ENCODE results near the gene CCSER1.
"Not testable (repeated sequence)": the region's sequence is repeated elsewhere in the genome, so short reads cannot be mapped to it uniquely, and the experiment has no call there.

The CCSER1 gene

DNA sequence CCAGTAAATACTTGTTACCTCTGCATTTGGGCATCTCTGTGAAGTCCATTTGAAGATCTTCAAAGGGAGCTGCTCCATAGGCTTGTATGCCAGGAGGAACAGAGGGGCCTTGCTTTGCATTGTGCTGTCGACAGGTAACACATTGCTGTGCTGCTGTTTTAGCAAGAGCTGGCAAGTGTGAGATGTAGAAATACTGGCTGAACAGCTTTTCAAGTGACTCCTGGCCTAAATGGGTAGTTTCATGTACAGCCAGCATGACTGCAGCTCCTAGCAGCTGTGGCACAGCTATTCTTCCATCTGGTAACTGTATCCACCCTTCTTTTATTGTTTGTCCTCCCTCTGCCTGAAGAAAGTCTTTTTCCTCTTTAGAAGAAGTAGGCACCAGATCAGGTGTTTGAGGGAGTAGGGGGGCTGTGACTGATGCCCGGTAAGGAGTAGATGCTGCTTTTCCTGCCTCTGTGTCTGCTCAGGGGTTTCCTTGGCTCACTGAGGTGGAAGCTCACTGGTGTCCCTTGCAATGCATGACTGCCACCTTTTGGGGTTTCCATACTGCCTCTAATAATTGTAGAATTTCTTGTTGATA lies 965.3 kb downstream of the CCSER1 start:
- no peak for DNase-seq

DNA sequence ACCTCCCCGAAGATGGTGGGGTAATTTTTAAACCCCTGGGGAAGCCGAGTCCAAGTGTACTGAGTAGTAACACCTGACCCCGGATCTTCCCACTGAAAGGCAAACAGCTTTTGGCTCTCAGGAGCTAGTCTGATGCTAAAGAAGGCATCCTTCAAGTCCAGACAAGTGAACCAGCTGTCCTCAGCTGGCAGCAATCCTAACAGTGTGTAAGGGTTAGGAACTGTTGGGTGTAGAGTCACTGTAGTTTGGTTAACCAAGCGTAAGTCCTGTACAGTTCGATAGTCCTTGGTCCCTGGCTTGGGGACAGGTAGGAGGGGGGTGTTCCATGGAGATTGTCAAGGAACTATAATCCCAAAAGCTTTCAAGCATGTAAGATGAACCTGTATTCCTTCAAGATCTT lies 967.0 kb downstream of the CCSER1 start:
- not testable (repeated sequence) for DNase-seq

DNA sequence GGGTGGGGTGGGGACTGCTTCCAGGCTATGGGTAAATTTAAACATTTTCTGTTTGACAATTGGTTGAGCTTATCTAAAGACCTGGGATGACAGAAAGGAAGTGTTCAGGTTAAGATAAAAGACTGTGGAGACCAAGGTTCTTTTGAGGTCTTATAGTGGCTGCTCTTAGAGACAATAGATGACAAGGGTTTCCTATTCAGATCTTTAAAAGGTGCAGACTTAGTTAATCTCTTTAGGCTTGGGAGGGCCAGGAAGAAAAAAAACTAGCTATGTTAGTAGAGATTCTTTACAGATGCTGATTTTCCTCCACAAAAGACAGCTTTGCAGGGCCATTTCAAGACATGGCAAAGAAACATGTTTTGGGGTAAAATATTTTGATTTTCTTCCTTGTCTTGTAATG lies 972.5 kb downstream of the CCSER1 start:
- DNase-seq = no peak

DNA sequence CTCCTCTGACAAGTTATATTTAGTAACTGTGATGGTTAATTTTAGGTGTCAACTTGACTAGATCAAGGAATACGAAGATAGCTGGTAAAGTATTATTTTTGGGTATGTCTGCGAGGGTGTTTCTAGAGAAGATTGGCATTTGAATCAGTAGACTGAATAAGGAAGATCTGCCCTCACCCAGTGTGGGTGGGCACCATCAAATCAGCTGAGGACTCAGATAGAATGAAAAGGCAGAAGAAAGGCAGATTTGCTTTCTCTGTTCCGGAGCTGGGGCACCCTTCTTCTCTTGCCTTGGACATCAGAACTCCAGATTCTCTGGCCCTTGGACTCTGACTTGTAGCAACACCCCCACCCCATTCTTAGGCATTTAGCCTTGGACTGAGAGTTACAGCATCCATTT lies 981.6 kb downstream of the CCSER1 start:
- no peak for DNase-seq

DNA sequence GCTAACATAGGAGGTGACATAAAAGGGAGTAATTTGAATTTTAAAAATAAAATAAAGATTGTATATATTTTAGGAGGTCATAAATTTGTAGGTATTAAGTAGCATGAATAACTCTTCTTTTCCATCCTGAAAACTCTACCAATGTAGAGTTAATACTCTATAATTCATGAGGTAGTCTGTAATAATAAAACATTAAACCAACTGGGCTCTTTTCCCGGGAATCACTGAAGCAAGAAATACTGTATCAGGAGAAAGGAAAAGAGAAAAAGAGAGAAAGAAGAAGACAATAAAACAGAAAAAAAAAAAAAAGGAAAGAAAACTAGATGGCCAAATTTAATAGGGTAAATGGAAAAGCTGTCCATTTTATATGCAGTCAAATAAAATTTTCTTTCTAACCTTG lies 984.4 kb downstream of the CCSER1 start:
- DNase-seq = no peak

DNA sequence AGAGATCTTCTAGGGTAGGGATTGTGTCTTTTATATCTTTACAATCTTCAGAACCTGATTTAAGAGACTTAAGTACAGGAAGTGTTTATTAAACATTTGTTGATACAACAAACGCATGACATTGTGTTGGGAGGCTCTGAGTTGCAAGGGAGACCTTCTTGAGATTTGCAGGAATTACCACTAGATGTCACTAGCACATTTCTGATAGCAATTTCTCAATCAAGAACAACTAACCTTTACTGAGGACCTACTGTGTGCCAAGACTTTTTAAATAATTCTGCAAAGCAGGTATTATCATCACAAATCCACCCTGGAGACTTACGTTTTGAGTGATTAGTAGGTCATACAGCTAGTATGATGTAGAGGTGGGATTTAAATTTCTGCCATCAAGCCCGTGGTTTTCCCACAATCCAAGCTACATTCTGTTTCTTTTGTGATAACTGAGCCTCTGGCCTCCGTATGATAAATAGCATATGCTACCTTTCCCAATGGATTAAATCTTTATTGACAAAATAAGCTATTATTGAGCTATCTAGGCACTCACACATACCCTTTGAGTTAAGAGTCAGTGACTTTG lies 986.0 kb downstream of the CCSER1 start:
- DNase-seq = no peak

DNA sequence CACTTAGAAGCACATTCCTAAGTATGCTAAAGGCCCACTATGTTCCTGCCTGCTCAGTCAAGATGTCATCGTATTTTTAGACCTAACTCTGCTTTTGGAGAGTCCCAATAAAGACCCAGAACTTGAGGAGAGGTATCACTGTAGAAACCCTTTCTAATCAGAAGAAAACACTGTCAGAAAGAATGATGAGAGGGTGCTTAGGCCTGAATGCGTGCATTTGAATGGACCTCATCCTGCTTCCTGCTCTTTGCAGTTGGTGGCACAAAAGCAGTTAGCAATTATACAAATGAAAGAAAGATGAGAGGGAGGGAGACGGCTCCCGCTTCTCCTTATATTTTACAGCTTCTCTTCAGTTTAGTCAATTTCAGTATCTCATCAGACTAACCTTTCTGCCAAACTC lies 987.2 kb downstream of the CCSER1 start:
- no peak for DNase-seq

DNA sequence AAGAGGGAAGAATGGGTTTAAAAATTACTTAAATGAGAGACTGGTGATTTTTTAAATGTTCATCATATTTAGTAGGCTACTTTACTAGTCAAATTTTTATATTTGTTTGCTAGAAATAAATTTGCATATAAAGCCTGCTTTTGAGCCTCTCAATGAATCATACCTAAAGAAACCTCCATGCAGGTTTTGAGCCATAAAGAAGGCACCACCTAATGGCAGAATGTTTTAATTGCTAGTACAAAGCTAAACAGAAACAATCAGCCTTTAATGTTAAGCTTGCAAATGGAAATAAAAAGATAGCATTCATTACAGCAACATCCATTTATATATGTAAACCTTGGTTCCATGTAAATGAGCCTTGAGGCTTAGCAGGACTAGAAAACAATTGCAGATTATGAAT lies 989.7 kb downstream of the CCSER1 start:
- no peak for DNase-seq

DNA sequence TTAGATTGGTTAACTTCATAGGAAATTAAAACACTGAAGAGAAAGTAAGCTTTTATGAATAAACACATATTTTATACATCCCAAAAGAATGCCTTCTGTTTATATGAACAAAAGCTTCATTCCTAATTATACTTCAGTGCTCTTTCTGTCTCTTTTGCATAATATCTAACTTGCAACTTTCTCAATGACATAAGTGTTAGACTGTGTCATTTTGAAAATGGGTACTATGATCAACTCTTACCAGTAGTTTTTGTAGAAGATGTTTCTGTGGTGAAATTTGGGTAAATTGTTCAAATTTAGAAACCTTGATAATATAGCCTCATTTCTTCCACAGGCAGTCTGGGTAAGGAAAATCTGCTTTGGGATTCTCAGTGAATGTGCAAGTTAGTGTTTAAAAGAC lies 991.4 kb downstream of the CCSER1 start:
- DNase-seq = no peak

DNA sequence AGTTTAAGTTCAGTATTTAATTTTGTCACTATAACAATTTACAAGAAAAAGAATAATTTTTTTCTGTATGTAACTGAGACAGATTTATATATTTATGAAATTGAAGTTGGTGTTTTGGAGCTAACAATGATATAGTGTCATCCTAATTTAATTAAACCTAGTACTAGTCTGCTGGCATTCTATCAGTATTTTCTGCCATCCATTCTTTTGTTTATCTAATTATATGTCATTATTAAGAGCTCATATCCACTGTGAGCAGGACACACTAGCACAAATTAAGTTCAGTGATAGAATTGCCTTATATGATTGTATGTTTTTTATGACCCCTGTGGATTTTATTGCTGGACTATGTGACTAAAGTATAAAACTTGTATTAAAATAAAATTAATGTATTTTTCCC lies 996.5 kb downstream of the CCSER1 start:
- no peak for DNase-seq

DNA sequence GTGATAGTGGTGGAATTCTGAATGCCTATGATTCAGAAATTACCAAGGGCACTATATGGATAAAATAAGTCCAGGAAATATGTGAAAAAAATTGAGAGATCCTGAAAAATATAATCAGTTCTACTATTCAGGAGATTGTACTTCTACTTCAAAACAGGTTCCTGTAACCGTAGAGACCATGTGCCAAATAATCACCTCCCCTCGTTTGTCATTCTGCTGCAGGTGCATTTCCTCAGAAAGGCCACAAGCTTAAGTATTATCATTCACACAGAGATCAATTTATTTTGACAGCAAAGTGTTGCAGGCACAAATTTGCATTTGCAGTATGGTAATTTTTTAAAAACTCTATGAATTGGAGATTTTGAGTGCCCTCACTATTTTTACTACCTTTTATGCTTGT lies 1000.0 kb downstream of the CCSER1 start:
- no peak for DNase-seq

DNA sequence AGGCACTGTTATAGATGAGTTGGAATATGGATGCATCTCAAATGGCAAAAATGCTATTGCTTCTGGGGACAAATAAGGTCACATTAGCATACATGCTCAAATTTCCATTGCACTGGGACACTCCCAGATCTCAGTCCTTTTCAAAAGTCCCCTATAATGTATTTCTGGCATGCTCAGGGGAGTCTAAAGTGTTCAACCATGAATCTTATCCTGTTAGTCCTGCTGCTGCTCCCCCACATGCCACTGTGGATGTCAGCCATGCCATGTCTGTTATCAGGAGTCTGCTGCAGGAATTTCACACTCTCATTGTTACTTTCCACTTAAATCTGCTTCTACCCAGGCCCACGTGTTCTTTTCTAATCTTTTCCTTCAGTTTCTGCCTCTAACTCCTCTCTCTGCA lies 1000.6 kb downstream of the CCSER1 start:
- DNase-seq = no peak

DNA sequence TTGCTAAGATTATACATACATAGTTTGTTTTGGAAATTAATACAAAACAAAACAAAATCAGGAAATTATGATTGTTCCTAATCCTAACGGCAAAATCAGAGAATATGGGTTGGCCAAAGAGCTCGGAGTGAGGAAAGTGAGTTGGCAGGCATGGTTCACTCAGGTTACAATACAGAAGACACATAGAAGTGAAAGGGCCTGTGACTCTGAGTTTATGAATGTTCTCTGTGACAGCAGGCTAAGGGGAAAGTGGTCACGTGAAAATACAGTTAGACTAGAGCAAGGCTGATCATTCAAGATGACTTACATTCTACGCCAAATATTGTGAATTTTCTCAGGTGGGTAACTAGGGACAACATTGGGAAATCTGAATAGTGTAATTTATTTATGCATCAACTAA lies 1001.3 kb downstream of the CCSER1 start:
- DNase-seq = no peak

DNA sequence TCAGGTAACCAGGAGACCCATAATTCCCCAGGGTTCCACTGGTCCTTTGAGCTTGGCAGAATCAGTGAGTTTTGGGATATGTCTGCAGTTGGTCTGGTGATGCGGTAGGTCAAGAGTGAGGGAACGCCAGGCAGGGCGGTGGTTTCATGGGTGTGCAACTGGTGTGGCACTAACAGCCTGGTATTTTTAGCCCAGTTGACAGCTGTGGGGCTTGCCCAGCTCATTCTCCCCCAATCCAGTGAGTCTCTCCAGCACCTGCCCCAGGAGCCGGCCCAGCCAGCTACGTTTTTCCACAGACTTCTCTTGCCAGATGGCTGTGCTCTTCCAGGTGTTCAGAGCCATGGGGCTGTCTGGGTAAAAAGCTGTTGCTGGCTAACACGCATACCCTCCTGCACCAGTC lies 1019.9 kb downstream of the CCSER1 start:
- no peak for DNase-seq

DNA sequence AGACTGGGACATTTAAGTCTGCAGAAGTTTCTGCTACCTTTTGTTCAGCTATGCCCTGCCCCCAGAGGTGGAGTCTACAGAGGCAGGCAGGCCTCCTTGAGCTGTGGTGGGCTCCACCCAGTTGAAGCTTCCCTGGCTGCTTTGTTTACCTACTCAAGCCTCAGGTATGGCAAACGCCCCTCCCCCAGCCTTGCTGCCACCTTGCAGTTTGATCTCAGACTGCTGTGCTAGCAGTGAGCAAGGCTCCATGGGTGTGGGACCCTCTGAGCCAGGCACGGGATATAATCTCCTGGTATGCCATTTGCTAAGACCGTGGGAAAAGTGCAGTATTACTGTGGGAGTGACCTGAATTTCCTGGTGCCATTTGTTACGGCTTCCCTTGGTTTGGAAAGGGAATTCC lies 1026.8 kb downstream of the CCSER1 start:
- DNase-seq = not testable (repeated sequence)

DNA sequence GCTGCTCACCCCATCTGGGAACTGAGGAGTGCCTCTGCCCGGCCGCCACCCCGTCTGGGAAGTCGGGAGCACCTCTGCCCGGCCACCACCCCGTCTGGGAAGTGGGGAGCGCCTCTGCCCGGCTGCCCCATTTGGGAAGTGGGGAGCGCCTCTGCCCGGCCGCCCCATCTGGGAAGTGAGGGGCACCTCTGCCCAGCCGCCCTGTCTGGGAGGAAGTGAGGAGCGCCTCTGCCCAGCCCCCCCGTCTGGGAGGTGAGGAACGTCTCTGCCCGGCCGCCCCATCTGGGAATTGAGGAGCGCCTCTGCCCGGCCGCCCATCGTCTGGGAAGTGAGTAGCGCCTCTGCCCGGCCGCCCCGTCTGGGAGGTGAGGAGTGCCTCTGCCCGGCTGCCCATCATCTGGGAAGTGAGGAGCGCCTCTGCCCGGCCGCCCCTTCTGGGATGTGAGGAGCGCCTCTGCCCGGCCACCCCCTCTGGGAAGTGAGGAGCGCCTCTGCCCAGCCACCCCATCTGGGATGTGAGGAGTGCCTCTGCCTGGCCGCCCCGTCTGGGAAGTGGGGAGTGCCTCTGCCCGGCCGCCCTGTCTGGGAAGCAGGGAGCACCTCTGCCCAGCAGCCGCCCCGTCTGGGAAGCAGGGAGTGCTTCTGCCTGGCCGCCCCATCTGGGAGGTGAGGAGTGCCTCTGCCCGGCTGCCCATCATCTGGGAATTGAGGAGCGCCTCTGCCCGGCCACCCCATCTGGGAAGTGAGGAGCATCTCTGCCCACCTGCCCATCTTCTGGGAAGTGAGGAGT lies 1040.9 kb downstream of the CCSER1 start:
- not testable (repeated sequence) for DNase-seq

DNA sequence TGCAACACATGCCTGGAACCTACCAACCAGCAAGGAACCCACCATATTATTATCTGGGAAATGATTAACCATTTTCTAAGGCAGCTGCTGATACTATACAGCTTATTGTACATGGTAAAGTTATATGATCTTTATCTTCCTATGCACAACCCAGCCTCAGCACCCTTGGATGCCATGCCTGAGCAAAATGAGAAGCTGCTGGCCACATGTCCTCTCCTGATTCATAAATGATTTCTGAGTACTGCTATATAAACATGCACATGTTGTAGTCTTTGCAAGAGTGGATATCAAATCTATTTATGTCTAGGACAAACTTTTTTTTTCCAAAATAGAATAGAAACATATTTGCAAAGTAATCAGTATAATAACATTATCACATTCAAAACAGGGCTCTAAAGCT lies 1043.6 kb downstream of the CCSER1 start:
- no peak for DNase-seq

DNA sequence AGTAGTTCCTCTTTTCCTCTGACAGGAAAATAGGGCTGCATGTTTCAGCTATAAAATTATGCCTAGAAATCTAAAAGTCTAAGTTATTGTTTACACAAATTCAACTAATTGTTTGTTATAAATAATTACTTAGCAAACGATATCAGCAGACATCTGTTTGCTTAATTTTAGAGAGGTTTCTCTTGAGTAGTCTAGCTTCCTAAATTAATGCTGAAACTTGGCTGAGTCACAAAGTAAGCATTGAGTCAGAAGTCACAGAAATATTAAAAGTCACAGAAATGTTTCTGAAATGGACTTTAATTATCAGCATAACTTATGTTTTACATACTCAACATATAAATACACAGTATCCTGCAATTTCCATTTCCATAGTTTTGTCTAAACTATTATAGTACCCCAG lies 1044.0 kb downstream of the CCSER1 start:
- no peak for DNase-seq

DNA sequence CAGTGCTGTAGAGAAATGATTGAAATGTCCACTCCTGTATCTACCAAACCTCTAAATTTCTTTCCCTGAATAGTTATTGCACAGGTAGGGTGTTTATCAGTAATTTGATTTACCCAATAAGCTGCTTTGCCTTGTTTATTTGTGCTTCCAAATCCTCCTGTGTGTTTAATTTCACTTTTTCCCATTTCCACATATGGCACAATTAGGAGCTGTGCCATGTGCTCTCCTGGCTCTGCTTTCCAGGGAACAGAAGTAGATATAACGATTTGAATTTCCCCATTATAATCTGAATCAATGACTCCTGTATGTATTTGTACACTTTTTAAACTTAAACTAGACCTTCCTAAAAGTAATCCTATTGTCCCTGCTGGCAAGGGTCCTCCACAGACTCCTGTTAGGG lies 1057.9 kb downstream of the CCSER1 start:
- not testable (repeated sequence) for DNase-seq

DNA sequence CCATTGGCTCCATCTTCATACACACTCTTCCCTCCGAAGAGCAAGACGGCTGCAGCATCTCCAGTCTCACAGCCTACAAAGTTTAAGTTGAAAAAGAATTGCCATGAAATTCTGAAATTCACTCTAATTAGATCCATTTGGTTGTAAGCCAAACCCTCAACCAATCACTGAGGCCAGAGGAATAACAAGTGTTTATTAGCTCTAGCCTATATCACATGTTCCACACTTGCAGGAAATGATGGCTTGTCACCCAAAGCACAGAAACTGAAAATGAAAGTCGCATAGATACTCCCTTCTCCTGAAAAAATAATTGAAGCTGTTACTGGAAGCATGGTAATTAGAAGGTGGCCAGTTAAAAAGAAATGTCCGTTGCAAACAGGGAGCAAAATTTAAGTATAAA lies 1071.8 kb downstream of the CCSER1 start:
- DNase-seq = no peak

DNA sequence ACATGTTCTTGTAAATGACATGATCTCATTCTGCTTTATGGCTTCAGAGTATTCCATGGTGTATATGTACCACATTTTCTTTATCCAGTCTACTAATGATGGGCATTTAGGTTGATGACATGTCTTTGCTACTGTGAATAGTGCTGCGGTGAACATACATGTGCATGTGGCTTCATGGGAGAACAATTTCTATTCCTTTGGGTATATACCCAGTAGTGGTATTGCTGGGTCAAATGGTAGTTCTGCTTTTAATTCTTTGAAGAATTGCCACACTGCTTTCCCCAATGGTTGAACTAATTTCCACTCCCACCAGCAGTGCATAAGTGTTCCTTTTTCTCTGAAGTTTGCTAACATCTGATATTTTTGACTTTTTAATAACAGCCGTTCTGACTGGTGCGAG lies 1080.3 kb downstream of the CCSER1 start:
- DNase-seq = no peak

DNA sequence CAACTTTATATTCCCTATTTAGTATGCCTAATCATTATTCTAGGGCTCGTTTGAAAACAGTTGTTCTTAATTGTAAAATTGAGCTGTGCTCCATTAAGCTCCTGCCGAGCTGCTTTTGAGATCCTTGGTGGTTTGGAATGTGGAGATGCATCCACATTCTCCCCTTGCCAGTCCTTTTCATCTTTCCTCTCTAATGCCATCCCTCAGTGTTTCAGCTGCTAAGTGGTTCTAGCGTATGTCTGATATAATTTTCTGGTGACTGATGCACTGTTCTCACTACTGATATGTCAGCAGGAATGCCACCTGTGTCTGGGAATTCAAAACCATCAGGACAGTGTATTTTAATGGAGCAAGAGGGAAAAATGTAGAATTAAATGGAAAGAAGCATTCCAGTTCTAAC lies 1085.0 kb downstream of the CCSER1 start:
- DNase-seq = no peak

DNA sequence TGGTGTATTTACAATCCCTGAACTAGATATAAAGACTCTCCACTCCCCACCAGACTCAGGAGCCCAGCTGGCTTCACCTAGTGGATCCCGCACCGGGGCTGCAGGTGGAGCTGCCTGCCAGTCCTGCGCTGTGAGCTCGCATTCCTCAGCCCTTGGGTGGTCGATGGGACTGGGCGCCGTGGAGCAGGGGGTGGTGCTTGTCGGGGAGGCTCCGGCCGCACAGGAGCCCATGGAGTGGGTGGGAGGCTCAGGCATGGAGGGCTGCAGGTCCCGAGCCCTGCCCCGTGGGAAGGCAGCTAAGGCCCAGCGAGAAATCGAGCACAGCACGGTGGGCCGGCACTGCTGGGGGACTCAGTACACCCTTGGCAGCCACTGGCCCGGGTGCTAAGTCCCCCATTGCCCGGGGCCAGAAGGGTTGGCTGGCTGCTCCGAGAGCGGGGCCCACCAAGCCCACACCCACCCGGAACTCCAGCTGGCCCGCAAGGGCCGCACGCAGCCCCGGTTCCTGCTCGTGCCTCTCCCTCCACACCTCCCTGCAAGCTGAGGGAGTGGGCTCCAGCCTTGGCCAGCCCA lies 1090.7 kb downstream of the CCSER1 start:
- not testable (repeated sequence) for DNase-seq

DNA sequence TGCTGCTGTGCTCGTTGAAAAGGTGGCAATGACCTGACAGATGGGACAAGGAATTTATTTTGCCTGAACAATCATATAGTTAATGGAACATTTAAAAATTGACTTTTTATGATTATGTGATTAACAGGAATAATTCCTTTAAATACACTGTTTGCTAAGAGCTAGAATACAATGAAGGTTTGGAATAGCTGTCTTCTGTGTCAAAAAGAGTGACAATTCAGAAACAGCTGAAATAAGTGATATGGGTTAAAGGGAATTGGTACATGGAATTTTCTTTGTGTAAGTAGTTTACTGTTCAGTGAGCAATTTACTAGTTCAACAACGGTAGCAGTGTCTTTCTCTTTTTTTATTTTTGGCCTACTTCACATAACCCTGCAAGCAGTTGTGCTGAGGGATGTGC lies 1093.1 kb downstream of the CCSER1 start:
- DNase-seq = no peak
